ENCODE results near the gene SLC30A7.
"Not testable (repeated sequence)": the region's sequence is repeated elsewhere in the genome, so short reads cannot be mapped to it uniquely, and the experiment has no call there.

SLC30A7 gene, protein sequence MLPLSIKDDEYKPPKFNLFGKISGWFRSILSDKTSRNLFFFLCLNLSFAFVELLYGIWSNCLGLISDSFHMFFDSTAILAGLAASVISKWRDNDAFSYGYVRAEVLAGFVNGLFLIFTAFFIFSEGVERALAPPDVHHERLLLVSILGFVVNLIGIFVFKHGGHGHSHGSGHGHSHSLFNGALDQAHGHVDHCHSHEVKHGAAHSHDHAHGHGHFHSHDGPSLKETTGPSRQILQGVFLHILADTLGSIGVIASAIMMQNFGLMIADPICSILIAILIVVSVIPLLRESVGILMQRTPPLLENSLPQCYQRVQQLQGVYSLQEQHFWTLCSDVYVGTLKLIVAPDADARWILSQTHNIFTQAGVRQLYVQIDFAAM

DNA sequence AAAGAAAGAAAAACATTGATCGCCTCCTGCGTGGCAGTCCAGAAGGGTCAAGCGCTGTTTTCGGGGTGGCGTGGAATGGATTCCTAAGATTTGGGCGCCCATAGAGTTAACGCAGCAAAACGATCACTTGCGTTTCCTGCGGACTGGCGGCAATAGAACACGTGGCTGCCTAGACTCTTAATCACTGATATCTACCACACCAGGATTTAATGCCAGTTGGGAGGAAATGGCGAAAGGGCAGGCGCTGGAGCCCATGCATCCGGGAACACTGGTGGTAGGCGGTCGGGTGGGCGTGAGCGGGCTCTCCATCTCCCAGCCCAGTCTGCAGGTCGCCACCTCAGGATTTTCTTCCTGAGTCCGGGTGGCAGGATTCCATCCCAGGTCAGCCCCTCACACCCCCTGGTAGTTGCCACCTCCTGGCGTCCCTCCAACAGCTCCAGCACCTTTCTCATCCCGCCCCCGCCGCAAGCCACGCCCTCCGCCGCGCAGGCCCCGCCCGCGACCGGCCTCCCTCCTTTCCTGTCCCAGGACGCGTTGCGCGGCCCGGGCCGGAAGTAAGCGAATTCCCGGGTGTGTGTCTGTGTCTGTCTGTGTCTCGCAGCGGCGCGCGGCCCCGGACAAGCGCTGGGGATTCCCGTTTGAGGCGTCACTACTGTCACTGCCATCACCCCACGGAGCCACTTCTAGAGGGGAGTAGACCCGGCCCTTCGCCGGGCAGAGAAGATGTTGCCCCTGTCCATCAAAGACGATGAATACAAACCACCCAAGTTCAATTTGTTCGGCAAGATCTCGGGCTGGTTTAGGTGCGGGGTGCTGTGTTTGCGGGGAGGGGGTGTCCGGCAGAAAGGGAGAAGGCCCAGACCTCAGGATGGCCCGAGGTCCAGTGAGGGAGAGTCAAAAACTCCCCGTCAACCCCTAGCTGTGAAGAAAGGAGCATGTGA, at the start of gene SLC30A7:
SLC30A7 (plus strand) TSS at position 551 of the 941 bp plus-strand sequence; CDS start at position 724, 173 bp downstream.
- DNase-seq (ENCODE audit: low read depth), result peak; percentile 92

DNA sequence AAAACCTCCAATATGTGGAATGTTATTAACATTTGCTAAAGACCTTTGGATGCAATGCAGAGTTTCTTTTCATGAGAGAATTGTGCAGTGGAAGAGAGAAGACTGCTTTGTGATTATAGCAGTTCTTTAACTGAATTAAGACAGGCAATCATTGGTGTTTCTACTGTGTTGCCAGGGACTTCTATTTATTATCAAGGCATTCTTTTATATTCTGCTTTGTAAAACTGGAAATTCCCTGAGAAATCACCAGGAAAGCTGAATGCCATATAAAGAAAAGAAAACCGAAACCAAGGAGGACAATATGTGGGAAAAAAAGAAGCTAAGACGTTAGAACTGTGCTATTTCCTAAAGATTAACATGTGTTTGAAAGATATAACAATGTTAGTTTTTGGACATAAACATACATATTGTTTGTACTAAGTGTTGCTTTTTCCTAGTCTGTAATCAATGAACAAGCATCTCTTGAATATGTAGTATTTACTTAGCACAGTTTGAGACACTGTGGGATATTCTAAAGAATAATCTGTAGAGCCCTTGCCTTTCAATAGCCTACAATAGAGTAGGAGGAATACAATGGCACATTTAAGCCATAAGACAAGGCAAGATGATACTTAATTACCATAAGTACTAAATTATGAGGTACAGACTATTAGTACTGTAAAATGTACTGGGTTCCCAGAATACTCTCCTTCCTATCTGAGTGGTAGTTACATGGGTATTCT, 48.4 kb upstream of the SLC30A7 start:
- peak; percentile 60 for DNase-seq (ENCODE audit: low read depth)

DNA sequence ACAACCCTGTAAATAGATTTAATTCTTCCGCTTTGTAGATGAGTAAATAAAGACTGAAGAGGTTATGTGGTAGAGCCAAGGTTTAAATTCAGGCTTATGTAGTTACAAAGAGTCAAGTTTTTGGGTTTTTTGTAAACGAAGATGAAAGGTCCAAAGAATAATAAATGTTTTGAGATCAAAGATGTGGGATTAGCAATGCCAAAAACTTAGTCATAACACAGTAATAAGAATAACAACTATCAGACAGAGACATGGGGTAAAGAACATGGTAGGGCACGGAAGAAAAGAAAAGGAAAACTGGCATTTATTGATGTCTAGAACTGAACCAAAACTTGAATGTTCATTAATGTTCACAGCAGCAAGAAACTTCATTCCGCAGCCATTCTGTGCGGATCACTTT, 44.2 kb upstream of the SLC30A7 start:
- DNase-seq (ENCODE audit: low read depth), result no peak

DNA sequence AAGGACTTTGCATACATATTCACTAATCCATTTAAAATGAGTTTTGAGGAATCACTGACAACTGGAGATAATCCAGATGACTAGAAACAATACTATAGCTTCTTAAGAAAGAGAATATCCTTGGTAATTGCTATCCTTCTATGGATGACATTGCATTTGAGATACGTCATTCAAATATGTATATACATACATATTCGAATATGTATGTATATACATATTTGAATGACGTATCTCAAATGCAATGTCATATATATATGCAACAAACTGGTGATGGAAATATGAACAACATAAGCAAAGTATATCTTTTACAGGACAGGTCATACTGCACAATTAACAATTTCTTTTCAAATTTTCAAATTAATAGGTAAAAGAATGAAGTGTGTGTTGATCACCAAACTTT, 42.9 kb upstream of the SLC30A7 start:
- no peak for DNase-seq (ENCODE audit: low read depth)

DNA sequence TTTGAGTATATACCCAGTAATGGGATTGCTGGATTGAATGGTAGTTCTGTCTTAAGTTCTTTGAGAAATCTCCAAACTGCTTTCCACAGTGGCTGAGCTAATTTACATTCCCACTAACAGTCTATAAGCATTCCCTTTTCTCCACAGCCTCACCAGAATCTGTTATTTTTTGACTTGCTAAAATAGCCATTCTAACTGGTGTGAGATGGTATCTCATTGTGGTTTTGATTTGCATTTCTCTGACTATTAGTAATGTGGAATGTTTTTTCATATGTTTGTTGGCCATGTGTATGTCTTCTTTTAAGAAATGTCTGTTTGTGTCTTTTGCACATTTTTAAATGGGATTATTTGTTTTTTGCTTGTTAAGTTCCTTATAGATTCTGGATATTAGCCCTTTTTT, 40.8 kb upstream of the SLC30A7 start:
- DNase-seq (ENCODE audit: low read depth), result peak; percentile 67

DNA sequence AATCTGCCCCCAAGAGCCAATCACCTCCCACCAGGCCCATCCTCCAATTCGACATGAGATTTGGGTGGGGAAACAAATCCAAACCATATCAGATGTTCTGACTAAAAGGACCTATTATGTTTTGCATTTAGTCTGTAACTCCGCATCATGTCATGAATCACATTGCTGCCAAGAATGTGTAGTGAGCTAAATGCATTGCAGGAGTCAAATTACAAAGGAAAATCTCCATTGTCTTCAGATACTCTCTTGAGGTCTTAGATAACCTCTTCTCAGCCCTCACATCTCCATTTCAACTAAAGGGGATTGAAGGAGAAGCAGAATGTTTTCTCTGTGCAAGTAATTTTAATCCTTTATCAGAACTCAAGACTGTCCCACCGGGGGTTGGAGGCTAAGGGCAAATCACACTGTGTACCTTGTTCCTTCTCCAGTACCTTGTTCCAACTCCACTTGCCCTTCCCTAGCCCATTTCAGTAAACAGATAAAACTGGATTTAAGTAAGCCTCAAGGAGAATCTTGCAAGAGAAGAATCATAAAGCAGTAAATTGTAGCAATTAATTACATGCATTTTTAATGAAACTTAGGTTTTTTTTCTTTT, 35.4 kb upstream of the SLC30A7 start:
- peak; percentile 92 for DNase-seq (ENCODE audit: low read depth)

DNA sequence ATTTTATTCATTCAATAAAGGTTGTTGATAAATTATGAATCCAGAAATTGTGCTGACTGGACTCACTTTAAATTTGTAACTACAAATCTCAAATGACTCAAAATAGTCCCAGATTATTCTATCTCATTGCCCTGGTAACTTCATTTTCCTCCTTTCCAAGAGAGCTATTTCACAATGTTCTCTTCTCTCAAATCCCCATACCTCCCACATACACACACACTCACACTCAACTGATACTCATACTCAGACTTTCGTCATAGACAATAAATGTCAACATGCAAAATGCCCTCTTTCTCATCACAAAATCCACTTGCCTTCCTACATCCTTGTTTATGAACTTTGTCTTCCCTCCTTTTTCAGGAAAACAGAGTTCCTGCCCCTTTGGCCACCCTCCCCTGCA, 34.5 kb upstream of the SLC30A7 start:
- peak; percentile 79 for DNase-seq (ENCODE audit: low read depth)

DNA sequence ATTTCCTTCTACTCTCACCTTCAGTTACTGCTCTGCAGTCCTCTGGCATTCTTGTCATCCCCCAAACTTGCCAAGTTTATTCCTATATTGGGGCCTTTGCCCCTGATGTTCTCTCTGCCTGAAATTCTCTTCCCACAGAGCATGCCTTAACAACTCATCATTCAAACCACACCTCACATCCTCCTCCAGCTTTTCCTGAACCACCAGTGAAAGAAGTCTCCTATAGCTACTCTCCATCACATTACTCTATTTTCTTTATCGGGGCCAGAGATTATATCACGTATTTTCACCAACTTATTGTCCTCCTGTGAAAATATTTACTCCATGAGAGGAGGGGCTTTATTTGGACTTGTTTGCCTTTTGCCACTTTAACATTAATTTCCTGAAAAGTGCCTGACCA, 33.3 kb upstream of the SLC30A7 start:
- DNase-seq (ENCODE audit: low read depth), result peak; percentile 81

DNA sequence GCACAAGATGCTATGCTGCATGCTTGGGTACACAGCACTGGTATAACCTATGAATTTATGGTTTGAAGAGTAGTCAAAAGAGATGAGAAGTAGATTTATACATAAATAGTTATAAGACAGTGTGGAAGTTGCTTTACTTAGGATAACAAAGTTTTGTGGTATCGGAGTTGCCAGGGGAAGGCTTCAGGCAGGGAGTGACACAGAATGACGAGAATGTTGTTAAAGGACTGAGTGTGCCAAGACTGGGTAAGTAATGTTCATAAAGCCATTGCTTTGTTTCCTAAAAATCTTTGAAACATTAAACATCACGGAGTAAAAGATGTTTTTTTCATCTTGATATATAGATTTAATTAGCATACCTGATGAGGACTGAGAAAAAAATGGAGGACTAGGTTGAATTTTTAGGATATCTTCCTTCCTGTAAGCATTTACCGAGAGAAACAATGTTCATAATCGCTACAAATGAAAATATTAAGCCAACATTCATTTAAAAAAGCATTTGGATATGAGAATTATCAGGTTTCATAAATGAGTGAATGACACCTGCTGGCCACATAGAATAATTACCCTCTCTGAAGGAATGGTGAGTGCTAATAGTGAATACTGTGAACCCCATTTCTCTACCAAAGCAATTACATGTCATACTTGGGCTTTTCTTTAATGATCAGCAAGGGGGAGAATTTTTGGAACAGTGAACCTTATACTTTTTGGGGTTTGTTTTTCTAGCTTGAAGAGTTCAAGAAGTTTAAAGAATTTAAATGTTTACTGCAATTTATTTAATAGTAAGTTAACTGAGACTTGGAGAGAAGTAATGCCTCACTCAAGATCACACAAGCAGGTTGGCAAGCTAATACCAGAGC, 29.6 kb upstream of the SLC30A7 start:
- peak; percentile 72 for DNase-seq (ENCODE audit: low read depth)

DNA sequence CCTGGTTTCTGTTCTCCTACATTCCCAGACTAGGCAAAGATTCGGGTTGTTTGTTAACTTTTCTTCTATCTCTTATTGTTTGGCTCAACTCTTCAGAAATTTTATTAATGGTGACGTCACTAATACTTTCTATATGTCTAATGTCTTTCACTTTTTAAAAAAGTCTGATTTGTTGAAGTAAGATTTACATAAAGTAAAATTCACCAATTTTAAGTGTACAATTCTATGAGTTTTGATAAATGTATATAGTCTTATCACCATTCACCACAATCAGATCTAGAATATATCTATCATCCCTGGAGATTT, 29.0 kb upstream of the SLC30A7 start:
- no peak for DNase-seq (ENCODE audit: low read depth)

DNA sequence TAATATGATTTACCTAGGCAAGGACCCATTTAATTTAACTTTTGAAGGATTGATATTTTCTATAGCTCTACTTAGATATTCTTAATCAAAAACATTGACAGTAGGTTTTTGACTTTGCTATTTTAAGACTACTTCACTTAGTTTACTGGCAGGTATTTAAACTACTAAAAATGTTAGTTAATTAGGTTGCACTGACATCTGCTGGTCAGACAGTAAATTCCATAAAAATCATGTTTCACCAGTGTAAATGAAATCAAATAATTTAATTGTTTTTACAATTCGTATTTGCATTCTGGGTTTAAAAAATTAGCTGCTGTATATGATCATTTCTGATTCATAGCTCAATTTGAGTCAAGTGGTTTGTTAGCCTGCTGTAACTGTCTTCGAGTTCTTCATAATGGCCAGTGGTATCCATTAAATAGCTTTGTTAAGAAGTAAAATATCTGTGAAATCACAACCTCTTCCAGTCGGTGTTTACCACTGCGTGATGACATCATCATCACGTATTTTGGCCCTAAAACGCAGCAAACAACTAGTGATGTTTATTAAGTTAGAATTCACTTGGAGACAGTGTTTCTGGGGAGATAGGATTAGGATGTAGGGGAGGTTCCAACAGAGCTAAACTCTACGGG, 27.4 kb upstream of the SLC30A7 start:
- DNase-seq (ENCODE audit: low read depth), result peak; percentile 83

DNA sequence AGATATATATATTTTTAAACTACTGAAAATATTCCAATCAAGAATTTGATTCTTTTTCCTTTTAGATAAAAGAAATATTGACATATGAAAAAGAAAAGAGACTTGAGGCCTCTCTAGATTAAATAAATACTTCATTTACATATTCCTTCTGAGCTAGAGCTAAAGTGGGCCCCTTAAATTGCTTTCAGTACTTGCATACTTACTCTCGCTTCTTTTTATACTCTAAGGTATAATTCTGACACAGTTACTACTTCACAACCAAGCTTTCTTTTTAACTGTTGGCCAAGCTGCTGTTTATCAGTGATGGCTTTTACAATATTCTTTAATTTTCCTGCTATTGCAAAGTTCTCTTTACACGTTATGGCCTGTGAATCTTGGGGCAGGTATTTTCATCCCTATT, 25.9 kb upstream of the SLC30A7 start:
- no peak for DNase-seq (ENCODE audit: low read depth)

DNA sequence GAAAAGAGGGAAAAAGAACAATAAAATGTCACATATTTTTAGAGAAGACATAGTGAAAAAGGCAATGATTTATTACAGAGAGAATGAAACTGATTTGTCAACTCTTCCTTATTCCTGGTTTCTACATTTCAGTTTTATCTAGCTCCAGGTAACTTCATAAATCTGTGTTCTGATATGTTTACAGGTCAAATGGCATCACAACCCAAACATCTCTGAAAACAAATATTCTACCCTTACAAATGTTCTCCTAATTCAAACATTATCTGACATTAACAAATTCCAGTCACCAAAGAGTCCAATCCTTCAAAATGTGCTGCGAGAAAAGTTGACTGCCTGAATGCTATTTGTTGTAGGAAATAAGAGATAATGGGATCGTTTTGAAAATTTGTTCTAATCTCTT, 21.5 kb upstream of the SLC30A7 start:
- DNase-seq (ENCODE audit: low read depth), result no peak

DNA sequence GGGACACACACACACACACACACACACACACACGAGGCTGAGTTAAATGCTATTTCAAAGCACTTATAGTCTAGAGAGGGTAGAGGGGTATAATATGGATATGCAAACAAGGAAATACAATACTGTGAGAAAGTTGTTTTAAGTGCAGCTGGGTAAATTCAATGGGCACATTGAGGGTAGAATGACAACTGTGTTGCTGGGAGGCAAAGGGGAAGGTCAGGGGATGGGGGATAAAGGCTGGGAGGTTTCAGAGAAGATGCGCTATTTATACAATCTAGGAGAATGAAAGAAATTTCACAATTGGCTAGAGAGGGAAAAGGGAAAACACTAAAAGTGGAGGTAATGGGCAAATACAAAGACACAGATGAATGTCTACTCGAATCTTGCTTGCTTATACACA, 20.7 kb upstream of the SLC30A7 start:
- DNase-seq (ENCODE audit: low read depth), result no peak

DNA sequence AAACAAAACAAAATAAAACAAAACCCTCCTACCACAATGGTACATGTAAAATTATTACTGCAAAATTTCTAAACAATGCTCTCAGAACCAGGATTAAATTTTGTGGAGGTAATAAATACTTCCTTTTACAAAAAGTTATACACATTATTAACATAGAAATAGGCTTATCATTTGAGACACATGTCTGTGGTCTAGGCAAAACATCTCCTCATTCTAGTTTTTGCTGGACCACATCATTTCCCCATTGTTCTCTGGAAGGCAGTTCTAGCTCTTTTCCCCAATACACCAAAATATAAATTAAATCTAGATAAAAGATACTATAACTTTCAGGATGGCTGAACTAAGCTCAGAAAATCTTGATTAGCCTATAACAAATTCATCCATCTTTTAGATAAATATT, 19.6 kb upstream of the SLC30A7 start:
- no peak for DNase-seq (ENCODE audit: low read depth)

DNA sequence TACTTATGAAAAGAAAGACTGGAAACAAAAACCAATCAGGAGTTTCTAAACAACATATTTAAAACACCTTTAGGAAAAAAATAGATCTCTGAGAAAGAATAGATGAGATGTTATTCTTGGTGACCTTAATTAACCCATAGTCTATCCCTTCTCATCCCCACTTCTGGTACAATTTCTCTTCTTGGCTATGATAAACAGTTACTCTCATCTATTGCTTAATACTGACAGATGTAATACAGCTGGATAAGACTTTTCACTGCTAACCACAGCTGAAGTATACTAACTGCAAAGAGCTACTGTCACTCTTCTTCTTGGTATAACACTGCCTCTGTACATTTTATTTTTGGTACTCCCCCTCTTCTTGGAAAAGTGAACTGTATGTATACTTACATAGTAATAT, 16.5 kb upstream of the SLC30A7 start:
- DNase-seq (ENCODE audit: low read depth), result no peak

DNA sequence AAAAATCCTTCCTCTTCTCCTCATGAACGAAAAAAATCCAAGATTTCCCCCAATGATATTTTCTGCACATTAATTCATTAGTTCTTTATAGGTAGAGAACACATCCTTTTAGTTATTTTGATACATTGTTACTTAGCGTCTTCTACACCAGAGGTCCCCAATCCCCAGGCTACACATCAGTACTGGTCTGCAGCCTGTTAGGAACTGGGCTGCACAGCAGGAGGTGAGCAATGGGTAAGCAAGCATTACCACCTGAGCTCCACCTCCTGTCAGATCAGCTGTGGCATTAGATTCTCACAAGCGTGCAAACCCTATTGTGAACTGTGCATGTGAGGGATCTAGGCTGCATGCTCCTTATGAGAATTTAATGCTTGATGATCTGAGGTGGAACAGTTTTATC, 14.2 kb upstream of the SLC30A7 start:
- no peak for DNase-seq (ENCODE audit: low read depth)

DNA sequence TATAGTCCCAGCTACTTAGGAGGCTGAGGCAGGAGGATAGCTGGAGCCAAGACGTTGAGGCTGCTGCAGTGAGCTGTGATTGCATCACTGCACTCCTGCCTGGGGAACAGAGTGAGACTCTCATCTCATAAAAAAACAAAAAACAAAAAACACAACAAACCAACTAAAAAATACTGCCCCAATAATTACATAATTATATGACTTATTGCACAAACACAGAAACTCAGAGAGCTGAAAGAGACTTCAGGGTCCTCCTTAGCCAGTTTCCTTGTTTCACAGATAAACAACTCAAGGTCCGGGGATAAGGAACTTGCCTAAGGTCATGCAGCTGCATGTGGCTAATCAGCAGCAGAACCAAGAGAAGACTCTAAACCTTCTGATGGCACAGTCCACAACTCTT, 13.2 kb upstream of the SLC30A7 start:
- DNase-seq (ENCODE audit: low read depth), result no peak

DNA sequence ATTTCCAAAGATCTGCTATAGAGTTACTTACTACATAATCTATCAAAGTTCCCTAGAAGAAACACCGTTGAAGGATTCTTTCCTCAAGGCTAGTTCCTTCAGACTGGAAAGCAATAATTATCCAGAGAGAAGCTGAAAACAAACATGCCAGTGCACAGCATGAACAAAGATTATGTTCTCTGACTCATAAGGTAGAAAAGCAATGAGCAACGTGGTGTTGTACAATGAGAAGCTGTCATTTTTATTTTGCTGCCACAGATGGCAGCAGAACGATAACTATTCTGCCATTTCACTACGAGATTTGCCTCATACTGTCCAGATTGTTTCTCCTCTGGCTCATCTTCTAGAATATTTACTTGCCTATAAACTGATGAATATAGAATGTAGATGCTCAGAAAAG, 11.9 kb upstream of the SLC30A7 start:
- DNase-seq (ENCODE audit: low read depth), result peak; percentile 76

DNA sequence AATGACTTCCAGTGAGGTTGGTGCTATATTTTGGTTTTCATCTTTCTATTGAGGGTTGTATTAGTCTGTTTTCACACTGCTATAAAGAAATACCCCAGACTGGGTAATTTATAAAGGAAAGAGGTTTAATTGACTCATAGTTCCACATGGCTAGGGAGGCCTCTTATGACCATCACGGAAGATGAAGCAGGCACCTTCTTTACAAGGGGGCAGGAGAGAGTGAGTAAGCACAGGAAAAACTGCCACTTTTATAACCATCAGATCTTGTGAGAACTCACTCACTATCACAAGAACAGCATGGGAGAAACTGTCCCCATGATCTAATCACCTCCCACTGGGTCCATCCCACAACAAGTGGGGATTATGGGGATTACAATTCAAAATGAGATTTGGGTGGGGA, 6.9 kb upstream of the SLC30A7 start:
- not testable (repeated sequence) for DNase-seq (ENCODE audit: low read depth)
